IMR-90 (cell line): ENCODE results near the gene ADD1.
A peak's percentile ranks its signal among the peaks of the same experiment; 100 is the strongest.

Experiments used
- BHLHE40 ChIP-seq: fragments of 150-350 bp; IDR thresholded peaks from 2 replicates; pipeline ENCODE4 v1.6.1; 2016; ENCODE audit warnings: mild to moderate bottlenecking, low read depth, low read length
- CEBPB ChIP-seq: IDR thresholded peaks from 2 replicates; pipeline ENCODE4 v1.6.1; 2012; ENCODE audit warnings: low read depth, low read length, improper control_type of control experiment
- CHD1 ChIP-seq: IDR thresholded peaks from 2 replicates; pipeline ENCODE4 v1.6.1; 2012; ENCODE audit warnings: low read depth, low read length, improper control_type of control experiment
- CTCF ChIP-seq: conservative IDR thresholded peaks from 2 replicates; pipeline ENCODE4 v1.5.1; 2012; ENCODE audit warnings: mild to moderate bottlenecking, low read depth, low read length, improper control_type of control experiment
- FOS ChIP-seq: fragments of 150-350 bp; IDR thresholded peaks from 2 replicates; pipeline ENCODE4 v1.6.1; 2016; ENCODE audit warnings: low read depth, low read length
- MAFK ChIP-seq: IDR thresholded peaks from 2 replicates; pipeline ENCODE4 v1.6.1; 2012; ENCODE audit warnings: low read depth, low read length, improper control_type of control experiment
- MAZ ChIP-seq: IDR thresholded peaks from 2 replicates; pipeline ENCODE4 v1.6.1; 2012; ENCODE audit warnings: low read depth, mild to moderate bottlenecking, low read length, improper control_type of control experiment, moderate library complexity, borderline replicate concordance
- MXI1 ChIP-seq: IDR thresholded peaks from 2 replicates; pipeline ENCODE4 v1.6.1; 2012; ENCODE audit warnings: low read depth, mild to moderate bottlenecking, low read length, moderate library complexity, borderline replicate concordance
- NFE2L2 ChIP-seq: fragments of 150-350 bp; IDR thresholded peaks from 2 replicates; pipeline ENCODE4 v1.6.1; 2016; ENCODE audit warnings: low read depth, mild to moderate bottlenecking, low read length
- POLR2A ChIP-seq: IDR thresholded peaks from 2 replicates; pipeline ENCODE4 v1.6.1; 2012; ENCODE audit warnings: mild to moderate bottlenecking, low read depth, low read length
- RAD21 ChIP-seq: IDR thresholded peaks from 2 replicates; pipeline ENCODE4 v1.6.1; 2012; ENCODE audit warnings: low read length, improper control_type of control experiment
- RCOR1 ChIP-seq: IDR thresholded peaks from 2 replicates; pipeline ENCODE4 v1.6.1; 2012; ENCODE audit warnings: mild to moderate bottlenecking, low read length, improper control_type of control experiment; ENCODE audit not compliant: insufficient replicate concordance
- RFX5 ChIP-seq: IDR thresholded peaks from 2 replicates; pipeline ENCODE4 v1.8.0; 2012; ENCODE audit warnings: low read depth, mild to moderate bottlenecking, low read length, moderate library complexity
- SMC3 ChIP-seq: fragments of 150-350 bp; IDR thresholded peaks from 2 replicates; pipeline ENCODE4 v1.6.1; 2016; ENCODE audit warnings: low read depth, mild to moderate bottlenecking, antibody characterized with exemption, low read length, moderate library complexity

DNA sequence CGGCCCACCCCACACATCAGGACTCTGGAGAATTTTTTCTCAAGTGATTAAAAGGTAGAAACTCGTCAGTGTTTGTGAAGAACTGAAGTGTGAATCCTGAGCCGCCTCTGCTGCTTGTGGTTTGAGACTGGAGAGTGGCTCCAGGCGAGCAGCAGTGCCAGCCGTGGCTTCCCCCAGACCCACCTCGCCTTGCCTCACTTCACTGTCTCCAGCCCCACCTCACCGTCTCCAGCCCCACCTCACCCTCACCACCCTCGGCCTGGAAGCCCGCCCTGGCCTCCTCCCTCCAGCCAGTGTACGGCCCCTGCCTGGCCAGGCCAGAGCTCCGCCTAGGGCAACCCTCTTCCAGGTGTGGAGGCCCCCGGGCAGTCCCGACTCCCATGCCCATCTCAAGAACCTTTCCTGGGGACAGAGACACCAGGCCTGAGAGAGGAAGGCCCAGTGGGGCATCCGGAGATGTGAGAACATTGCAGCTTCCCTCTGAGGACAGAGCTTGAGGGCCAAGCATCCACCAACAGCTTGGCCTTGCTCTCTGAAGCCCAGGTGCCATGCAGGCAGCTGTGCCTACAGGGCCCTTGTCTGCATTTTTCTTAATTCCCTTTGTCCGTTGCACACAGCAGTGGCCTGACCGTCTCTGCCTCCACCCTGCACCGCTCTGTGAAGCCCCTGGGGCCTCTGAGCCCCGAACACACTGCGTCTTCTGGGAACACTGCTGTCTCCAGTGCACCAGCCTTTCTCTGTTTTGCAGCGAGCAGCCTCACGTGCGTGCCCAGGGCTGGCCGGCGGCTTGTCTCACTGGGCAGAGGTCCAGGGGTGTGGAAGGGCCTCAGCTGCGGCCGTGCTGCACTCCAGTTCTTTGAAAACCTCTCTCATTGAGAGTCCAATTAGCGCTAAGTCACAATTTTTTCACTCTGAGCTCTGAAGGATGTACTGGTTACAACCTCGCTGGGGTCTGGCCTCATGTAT lies 37.0 kb upstream of the ADD1 start:
- TF ChIP-seq CTCF (no peak), SMC3 (no peak), RCOR1 (no peak), NFE2L2 (no peak), POLR2A (no peak), MAFK (no peak), FOS (no peak), CHD1 (no peak), MXI1 (peak; percentile 74; the same call in 1 of the 2 replicates), CEBPB (no peak), BHLHE40 (peak; percentile 89), RAD21 (no peak), RFX5 (no peak), MAZ (no peak)
